Activated naive CD8-positive, alpha-beta T cell treated with anti-CD3 and anti-CD28 coated beads, Interleukin-2, amount 50 U/mL, for 24 hours (primary cell): Measurements from ENCODE around the gene UBE2V1.
"Not testable (repeated sequence)": the region's sequence is repeated elsewhere in the genome, so short reads cannot be mapped to it uniquely, and the experiment has no call there.

Source experiments
- ATAC-seq: fragments of 150-1000 bp; cut with Tn5 transposase; one replicate; pipeline ENCODE4 v1.10.0; 2021
- DNase-seq: peaks from one replicate; pipeline ENCODE4 v3.0.0; 2021
- H3K27ac Mint-ChIP-seq: one replicate; pipeline ENCODE4 v1.8.0; 2021; ENCODE audit warnings: mild to moderate bottlenecking, mixed read lengths
- H3K27me3 Mint-ChIP-seq: one replicate; pipeline ENCODE4 v1.8.0; 2021; ENCODE audit warnings: mixed read lengths
- H3K36me3 Mint-ChIP-seq: one replicate; pipeline ENCODE4 v1.8.0; 2021; ENCODE audit warnings: low read depth, mixed read lengths
- H3K4me1 Mint-ChIP-seq: one replicate; pipeline ENCODE4 v1.8.0; 2021; ENCODE audit warnings: mixed read lengths
- H3K4me3 Mint-ChIP-seq: one replicate; pipeline ENCODE4 v1.8.0; 2021; ENCODE audit warnings: mild to moderate bottlenecking, moderate library complexity, mixed read lengths
- H3K9me3 Mint-ChIP-seq: one replicate; pipeline ENCODE4 v1.8.0; 2021; ENCODE audit warnings: mixed read lengths

Gene UBE2V1

DNA sequence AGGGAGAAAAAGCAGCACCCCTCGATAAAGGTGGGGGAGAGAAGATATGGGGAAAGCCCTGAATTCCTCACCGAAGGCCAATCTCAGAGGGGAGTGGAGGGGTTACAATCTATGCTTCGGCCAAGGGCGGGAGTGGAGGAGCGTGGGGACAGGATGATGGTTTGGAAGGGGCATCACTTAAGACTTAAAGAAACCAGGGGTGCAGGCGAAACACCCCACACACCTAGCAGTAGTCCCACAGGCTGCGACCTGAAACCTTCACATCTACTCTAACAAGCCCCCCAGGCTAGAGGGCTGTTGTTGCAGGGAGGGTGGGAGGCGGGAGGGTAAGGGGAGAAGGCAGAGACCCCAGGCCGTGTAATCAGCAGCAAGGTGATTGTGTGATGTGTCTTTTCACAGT lies 30.9 kb downstream of the UBE2V1 start:
- DNase-seq, H3K27me3 Mint-ChIP-seq, H3K4me3 Mint-ChIP-seq, H3K9me3 Mint-ChIP-seq, H3K27ac Mint-ChIP-seq, ATAC-seq: not testable (repeated sequence)
- Mint-ChIP-seq H3K36me3 (peaks cover 13% of the 10 kb centered on the region), H3K4me1 (peaks cover 16% of the 10 kb centered on the region)

DNA sequence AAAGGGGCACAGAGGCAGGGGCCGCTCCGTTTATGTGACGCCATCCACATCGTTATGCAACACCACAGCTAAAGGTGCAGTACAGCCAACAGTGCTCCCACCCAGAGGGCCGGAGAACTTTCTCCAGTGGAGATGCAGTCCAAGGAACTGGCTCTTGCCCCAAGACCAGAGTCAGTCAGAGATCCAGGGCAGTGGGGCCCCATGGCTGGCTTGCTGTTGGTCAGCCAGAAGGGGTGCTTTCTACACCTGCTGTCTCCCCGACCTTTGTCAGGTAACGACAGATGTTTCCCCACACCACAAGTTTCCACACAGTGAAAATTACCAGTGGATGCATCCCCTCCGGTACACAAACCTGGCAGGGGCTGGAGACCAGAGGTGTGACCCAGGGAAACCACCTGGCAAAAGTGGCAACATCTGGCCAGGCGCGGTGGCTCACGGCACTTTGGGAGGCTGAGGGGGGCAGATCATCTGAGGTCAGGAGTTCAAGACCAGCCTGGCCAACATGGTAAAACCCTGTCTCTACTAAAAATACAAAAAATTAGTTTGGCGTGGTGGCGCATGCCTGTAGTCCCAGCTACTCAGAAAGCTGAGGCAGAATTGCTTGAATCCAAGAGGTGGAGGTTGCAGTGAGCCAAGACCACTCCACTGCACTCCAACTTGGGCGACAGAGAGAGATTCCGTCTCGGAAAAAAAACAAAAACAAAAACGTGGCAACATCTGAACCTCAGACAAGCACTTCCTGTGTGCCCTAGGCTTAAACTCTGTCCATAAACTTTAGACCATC lies 34.9 kb downstream of the UBE2V1 start:
- no peak overlapping the region for H3K27ac Mint-ChIP-seq
- H3K27me3 Mint-ChIP-seq = no peaks in the 10 kb centered on the region
- ATAC-seq (no peak), DNase-seq (no peak)
- no peaks in the 10 kb centered on the region for H3K4me1 Mint-ChIP-seq
- H3K4me3 Mint-ChIP-seq = no peak overlapping the region
- H3K9me3 Mint-ChIP-seq = no peaks in the 10 kb centered on the region
- H3K36me3 Mint-ChIP-seq = peaks cover 6% of the 10 kb centered on the region

DNA sequence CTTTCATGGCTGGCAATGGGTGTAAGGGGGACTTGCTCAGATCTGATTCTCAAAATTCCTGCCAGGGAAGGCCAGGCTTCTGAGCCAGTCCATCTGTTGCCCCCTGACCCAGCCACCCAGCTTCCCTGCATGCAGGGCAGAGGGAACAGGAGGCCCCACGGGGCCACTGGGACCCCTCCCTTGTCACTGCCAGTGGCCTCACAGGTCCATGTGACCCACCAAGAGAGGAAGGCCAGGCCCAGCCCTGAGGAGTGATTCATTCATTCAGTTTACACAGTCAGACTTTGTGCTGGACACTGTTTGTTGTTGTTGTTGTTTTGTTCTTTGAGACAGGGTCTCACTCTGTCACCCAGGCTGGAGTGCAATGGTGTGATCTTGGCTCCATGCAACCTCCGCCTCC lies 39.5 kb downstream of the UBE2V1 start:
- Mint-ChIP-seq H3K36me3 (no peaks in the 10 kb centered on the region), H3K9me3 (no peaks in the 10 kb centered on the region), H3K27me3 (peaks cover 5% of the 10 kb centered on the region), H3K4me3 (no peak overlapping the region), H3K27ac (no peak overlapping the region), H3K4me1 (peaks cover 4% of the 10 kb centered on the region)
- no peak for ATAC-seq
- DNase-seq = no peak

DNA sequence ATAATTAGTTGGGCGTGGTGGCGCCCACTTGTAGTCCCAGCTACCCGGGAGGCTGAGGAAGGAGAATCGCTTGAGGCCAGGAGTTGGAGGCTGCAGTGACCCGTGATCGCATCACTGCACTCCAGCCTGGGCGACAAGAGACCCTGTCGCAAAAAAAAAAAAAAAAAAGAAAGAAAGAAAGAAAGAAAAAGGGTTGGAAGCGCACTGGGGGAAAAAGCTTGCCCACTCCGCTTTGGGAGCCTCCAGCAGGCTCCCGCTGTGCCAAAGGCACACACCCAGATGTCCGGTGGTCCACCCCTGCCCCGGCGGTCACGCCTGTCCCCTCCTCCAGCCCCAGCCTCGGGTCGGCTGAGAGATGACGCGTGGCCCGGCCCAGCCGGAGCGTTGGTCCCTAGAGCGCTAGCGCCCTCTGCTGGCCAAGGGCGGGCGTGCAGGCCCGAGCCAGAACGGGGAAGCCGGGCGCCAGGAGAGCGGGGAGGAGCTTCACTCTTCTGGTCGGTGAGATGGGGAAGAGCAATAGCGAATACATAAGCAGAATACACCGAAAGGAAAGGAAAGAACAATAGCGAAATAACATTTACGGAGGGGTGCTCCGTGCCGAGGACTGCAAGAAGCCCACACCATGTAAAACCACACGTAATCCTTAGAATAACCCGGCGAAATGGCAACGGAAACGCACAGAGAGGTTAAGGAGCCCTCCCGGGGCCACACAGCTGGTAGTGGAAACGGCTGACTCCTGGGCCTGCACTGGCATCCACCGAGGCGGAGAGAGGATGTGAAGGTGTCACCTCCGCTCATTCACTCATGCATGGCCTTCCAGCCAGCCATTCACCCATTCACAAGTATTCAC lies 41.7 kb downstream of the UBE2V1 start:
- Mint-ChIP-seq H3K27me3 (peaks cover 5% of the 10 kb centered on the region), H3K4me3 (peak overlapping the region; percentile 58), H3K9me3 (no peaks in the 10 kb centered on the region), H3K27ac (no peak overlapping the region), H3K36me3 (no peaks in the 10 kb centered on the region), H3K4me1 (peaks cover 4% of the 10 kb centered on the region)
- ATAC-seq (peak; percentile 94), DNase-seq (peak; percentile 98)

DNA sequence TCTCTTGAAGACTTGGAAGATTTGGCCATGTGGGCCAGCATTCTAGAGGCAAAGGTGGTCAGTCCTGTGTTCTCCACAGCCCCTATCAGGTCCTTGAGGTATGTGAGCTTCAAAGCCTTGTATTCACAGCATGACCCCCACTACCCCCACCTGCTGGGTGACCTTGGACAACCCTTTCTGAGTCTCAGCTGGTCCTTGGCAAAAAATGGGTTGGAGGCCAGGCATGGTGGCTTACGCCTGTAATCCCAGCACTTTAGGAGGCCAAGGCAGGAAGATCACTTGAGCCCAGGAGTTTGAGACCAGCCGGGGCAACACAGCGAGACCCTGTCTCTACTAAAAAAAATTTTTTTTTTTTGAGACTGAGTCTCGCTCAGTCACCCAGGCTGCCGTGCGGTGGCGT lies 42.6 kb downstream of the UBE2V1 start:
- Mint-ChIP-seq H3K27ac (no peak overlapping the region), H3K36me3 (no peaks in the 10 kb centered on the region), H3K4me1 (peaks cover 4% of the 10 kb centered on the region), H3K9me3 (no peaks in the 10 kb centered on the region), H3K27me3 (peaks cover 5% of the 10 kb centered on the region), H3K4me3 (no peak overlapping the region)
- DNase-seq = no peak
- no peak for ATAC-seq

DNA sequence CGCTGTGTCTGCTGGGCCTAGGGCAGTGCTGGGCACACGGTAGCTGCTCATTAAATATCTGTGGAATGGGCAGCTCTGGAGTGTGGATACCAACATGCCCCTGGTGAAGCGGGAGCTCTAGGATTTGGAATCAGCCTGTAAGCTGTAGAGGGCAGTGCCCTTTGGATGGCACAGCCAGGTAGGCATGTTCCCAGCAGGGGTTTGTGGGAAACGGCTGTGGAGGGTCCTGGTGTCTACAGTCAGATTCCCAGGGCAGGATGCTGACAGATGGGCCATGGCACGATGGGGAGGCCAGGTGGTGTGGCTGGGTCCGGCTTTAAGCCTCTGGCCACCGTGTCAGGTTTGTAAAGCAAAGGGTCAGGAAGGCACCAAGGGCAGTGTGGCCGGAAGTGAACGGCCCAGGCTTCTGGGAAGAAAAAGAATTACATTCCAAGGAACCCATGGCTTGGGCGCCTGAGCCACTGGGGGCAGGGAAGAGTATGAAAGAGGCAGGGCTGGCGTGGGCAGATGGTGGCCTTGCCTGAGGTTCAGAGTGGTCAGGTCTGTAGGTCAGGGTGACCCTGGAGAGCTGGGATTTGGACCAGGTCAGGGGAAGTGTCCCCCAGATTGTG lies 44.8 kb downstream of the UBE2V1 start:
- Mint-ChIP-seq H3K27me3 (peaks cover 5% of the 10 kb centered on the region), H3K9me3 (no peaks in the 10 kb centered on the region), H3K27ac (no peak overlapping the region), H3K4me1 (peaks cover 4% of the 10 kb centered on the region), H3K4me3 (no peak overlapping the region), H3K36me3 (no peaks in the 10 kb centered on the region)
- DNase-seq = no peak
- ATAC-seq = no peak

DNA sequence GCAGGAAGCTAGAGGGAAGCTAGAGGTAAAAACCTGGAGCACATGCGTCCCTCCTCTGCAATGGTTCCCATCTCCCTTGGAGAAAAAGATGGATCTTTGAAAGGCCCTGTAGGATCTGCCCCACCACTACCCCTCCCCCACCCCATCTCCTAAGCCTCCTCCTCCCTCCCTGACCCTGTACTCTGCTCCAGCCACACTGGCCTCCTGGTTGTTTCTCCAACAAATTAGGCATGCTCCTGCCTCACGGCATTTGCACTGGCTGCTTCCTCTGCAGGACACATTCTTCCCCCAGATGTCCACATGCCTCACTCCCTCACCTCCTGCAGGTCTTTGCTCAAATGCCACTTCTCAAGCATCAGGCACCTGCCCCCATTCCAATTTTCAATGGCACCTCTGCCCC lies 45.5 kb downstream of the UBE2V1 start:
- Mint-ChIP-seq H3K4me3 (no peak overlapping the region), H3K27me3 (peaks cover 5% of the 10 kb centered on the region), H3K4me1 (peaks cover 4% of the 10 kb centered on the region), H3K9me3 (no peaks in the 10 kb centered on the region), H3K27ac (no peak overlapping the region), H3K36me3 (no peaks in the 10 kb centered on the region)
- DNase-seq = no peak
- ATAC-seq = no peak

DNA sequence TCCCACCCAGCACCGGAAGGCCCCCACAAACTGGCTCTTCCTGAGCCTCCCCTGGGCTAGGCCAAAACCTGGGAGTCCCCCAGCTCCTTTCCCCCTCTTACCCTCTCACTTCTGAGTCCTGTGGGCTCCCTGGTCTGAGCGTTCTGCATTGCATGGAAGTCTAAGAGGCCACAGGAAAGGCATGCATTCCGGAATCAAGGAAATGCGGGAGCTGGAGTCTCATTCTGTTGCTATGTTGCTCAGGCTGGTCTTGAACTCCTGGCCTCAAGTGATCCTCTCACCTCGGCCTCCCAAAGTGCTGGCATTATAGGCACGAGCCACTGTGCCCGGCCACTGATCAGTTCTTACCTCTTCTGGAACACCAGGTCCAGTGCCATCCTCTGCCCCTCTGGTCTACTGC lies 45.9 kb downstream of the UBE2V1 start:
- Mint-ChIP-seq H3K27me3 (peaks cover 5% of the 10 kb centered on the region), H3K9me3 (no peaks in the 10 kb centered on the region), H3K4me1 (peaks cover 4% of the 10 kb centered on the region), H3K27ac (no peak overlapping the region), H3K4me3 (no peak overlapping the region), H3K36me3 (no peaks in the 10 kb centered on the region)
- ATAC-seq (no peak), DNase-seq (no peak)

DNA sequence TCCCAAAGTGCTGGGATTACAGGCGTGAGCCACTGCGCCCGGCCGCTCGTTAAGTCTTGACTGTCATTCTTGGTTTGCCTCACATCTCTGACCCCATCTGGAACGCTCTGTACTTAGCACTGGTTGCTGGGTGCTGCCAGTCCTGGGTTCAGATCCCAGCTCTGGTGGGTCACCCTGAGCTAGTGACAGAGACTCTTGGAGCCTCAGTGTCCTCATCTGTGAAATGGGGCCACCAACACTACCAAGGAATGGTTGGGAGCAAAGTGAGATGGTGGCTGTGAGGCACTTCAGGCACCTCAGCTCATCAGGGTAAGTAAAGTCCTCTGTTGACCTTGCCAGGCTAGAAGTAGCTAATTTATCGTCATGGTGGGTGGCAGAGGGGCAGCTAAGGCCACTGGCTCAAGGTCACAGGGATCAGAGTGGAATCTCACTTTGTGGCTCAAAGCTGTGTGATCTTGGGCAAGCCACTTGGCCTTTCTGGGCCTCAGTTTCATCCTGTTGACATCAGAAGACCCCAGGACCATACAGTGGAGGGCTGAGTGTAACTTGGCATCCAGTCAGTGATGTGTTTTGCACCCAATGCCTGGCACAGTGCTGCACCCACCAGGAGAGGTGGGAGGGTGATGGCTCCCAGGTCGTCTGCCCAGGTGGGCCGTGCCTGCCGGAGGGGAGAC lies 46.7 kb downstream of the UBE2V1 start:
- Mint-ChIP-seq H3K27me3 (peaks cover 5% of the 10 kb centered on the region), H3K27ac (no peak overlapping the region), H3K4me3 (no peak overlapping the region), H3K9me3 (no peaks in the 10 kb centered on the region), H3K4me1 (peaks cover 2% of the 10 kb centered on the region), H3K36me3 (no peaks in the 10 kb centered on the region)
- ATAC-seq = no peak
- no peak for DNase-seq

DNA sequence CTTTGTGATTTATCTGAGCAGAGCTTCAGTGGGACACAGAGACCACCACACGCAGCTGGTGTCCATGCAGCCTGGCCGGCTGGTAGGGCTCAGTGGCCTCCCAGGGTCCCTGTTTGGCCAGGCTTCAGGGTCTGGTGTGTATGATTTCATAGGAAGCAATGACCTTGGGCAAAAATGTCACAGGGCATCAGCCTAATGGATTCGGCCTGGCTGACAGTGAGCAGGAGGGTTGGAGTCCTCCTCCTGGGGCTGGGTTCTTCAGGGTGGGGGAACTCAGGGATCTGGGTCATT lies 47.7 kb downstream of the UBE2V1 start:
- DNase-seq (no peak), ATAC-seq (no peak)
- H3K27me3 Mint-ChIP-seq = peaks cover 5% of the 10 kb centered on the region
- H3K36me3 Mint-ChIP-seq = no peaks in the 10 kb centered on the region
- H3K27ac Mint-ChIP-seq = no peak overlapping the region
- no peaks in the 10 kb centered on the region for H3K9me3 Mint-ChIP-seq
- peaks cover 2% of the 10 kb centered on the region for H3K4me1 Mint-ChIP-seq
- H3K4me3 Mint-ChIP-seq = no peak overlapping the region

DNA sequence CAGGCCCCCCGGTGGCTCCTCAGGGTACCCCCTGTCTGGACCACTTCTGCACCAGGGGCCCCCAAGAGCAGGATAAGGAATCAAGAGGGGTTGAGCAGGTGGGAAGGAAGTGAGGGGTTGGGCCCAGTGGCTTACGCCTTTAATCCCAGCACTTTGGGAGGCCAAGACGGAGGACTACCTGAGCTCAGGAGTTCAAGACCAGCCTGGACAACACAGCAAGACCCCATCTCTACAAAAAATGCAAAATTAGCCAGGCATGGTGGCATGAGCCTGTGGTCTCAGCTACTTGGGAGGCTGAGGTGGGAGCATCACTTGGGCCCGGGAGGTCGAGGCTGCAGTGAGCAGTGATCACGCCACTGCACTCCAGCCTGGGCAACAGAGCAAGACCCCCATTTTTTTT lies 49.2 kb downstream of the UBE2V1 start:
- H3K9me3 Mint-ChIP-seq, H3K4me1 Mint-ChIP-seq, DNase-seq, ATAC-seq, H3K27me3 Mint-ChIP-seq, H3K4me3 Mint-ChIP-seq, H3K27ac Mint-ChIP-seq, H3K36me3 Mint-ChIP-seq: not testable (repeated sequence)

DNA sequence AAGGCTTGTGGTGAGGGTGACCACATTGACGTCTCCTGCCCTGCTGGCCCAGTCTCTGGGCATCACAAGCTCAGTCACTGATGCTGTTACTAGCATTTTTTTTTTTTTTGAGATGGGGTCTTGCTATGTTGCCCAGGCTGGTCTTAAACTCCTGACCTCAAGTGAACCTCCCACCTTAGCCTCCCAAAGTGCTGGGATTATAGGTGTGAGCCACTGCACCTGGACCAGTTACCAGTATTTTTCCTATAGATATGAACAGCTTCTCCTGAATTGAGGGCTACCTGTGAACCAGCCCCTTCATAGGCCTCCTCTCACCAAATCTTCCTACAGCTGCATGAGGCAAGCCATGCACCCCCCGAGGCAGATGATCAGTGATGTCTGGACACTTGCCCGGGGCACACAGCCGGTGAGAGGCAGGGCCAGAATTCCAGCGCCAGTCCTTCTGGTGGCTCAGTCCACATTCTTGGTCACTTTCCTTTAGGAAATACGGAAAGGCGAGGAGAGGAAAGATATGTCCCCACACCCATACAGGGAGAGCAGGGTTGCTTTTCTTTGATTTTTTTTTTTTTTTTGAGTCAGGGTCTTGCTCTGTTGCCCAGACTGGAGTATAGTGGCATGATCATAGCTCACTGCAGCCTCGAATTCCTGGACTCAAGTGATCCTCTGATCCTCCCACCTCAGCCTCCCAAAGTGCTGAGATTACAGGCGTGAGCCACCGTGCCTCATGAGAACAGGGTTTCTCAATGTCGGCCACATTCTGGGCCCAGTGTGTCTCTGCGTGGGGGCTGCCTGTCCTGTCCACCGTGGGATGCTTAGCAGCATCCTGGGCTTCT lies 50.7 kb downstream of the UBE2V1 start:
- no peak overlapping the region for H3K27ac Mint-ChIP-seq
- ATAC-seq (no peak), DNase-seq (no peak)
- H3K27me3 Mint-ChIP-seq = no peaks in the 10 kb centered on the region
- H3K4me3 Mint-ChIP-seq = no peak overlapping the region
- H3K4me1 Mint-ChIP-seq = no peaks in the 10 kb centered on the region
- no peaks in the 10 kb centered on the region for H3K9me3 Mint-ChIP-seq
- H3K36me3 Mint-ChIP-seq = no peaks in the 10 kb centered on the region

DNA sequence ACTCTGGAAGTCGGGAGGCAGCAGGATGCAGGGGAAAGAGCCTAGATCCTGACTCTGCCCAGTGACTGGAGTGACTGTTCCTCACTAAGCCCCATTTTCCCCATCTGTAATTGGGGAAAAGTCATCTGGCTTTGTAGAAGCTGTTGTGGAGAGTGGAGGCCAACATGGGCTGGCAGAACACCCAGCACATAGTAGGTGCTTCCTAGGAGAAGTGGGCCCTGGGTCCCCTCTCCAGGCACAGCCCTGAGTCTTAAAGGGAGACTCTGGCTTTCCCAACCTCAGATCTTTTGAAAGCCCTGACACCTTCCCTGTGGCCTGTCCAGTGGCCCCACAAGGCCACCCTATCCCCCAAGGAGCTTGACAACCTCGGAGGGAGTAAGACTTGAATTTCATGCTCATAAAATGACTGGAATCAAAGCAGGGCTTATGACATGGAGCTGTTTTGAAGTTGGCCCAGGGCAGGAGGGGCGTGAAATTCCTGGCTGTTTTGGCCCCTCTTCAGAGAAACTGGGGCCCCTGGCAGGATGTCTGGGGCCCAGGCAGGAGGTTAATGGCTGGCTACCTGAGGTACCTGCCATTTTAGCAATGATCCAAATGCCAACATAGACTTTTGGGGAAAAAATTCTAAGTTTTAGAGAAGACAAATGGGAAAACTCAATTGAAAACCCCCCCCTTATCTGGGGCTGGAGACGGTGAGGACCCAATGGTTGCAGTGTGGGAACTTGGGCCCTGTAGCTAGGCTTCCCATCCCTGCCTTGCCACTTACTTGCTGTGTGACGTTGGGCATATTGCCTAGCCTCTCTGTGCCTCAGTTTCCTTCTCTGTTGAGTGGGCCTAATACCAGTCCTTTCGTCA lies 51.6 kb downstream of the UBE2V1 start:
- no peak overlapping the region for H3K27ac Mint-ChIP-seq
- DNase-seq (no peak), ATAC-seq (no peak)
- no peaks in the 10 kb centered on the region for H3K9me3 Mint-ChIP-seq
- H3K36me3 Mint-ChIP-seq = no peaks in the 10 kb centered on the region
- H3K4me3 Mint-ChIP-seq = no peak overlapping the region
- no peaks in the 10 kb centered on the region for H3K27me3 Mint-ChIP-seq
- H3K4me1 Mint-ChIP-seq = no peaks in the 10 kb centered on the region
